AG08396 (cell line): Measurements from ENCODE around the gene PEX12.
"Not testable (repeated sequence)": the region's sequence is repeated elsewhere in the genome, so short reads cannot be mapped to it uniquely, and the experiment has no call there.

Source experiments
- DNase-seq: peaks from one replicate; pipeline ENCODE4 v3.0.0; 2012; ENCODE audit warnings: low spot score, mixed read lengths

The PEX12 gene

DNA sequence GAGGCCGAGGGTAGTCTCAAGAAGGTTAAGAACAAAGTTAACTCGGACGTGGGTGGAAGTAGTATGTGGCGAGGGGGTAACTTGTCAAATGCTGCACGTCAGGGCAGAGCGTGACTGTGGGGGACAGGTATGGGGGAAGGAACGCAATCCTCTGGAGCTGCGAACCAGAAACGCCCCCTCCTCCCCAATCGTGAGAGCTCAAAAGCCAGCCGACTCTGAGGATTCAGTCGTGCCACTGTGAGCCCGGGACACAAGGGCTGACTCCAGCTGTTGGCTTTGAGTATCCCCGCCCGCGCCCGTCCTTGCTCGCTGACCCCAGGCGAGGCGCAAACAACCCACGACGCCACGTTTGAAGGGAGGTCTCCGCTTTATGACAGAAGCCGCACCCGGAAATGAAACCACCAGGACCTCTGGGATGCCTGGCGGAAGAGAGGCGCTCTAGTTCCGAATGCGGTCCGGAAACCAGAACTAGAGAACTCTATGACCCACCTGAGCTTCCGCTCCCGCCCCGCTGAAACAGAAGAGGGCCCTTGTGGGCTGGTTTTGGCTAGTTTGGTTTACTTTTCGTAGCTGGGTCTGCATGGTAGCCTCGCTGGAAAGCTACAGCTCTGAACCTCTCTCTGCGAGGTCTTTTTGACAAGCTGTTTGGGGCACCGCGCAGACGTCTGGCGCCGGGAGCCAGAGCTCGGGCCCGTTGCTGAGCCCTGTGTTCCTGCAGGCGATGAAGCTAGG, at the start of gene PEX12:
Gene PEX12 (minus strand): TSS at position 375 of the 732 bp plus-strand sequence. CDS start 550 bp downstream, outside the sequence.
- DNase-seq = peak; percentile 75

DNA sequence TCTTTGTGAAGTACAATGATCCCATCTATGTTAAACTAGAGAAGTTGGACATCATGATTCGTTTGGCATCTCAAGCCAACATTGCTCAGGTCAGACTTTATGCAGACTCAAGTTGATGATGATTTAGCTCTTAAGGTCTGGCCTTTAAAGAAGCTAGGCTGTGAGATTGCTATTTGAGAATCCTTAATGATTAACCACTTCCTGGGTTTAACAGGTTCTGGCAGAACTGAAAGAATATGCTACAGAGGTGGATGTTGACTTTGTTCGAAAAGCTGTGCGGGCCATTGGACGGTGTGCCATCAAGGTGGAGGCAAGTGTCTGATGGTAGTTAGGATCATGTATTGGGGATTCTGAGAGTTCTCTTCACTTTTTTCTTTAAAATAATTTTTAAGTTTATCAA, 49.0 kb upstream of the PEX12 start:
- DNase-seq = no peak

DNA sequence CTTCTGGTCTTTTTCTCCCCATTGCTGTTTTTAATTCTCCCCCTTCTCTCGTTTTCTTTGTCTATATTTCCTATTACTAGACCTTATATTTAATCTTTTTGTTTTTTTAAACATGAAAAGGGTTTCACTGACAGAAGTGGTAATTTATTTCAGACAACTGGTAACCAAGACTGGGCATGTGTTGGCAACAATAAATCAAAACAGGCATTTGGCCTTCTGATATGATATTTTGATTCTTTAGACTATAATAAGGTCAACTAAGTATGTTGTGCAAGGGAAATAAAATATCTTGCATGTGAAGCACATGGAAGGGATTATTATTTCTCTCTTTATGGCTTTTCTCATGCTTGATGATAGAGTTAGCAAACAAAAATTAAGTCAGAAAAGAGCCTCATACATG, 43.4 kb upstream of the PEX12 start:
- DNase-seq = no peak

DNA sequence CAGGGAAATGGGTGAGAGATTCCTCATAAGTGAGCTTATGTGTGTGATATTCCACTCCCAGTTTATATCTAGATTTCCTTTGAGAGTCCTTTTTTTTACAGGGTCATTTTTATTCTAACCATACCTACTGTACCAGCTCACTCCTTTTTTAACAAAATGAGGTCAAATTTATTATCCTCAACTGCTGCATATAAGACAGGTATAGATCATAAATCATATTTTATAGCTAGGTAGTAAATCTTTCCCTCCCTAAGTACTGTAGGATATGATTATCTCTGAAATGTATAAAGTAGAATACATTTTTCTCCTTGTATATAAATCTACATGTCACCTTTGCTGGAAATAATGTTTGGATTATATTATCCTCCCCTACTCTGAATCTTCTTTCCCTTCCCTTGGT, 40.3 kb upstream of the PEX12 start:
- DNase-seq = no peak

DNA sequence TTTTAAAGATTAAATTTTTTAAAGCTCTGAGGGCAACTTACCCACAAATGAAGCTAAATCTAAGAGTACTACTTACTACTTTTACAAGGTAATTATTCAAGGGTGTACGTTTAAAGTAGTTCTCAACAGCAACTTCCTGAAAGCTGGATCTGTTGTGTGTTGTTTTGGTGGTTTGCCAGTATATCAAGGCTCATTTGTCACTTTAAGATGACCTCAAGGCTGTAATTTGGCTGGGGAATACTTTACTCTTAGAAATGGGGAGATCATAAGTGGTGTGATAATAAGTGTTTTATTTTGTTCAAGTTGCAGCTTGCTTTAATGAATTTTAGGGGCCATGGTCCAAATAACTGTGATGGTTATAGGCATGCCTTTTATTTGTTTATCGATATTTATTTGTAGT, 39.1 kb upstream of the PEX12 start:
- no peak for DNase-seq

DNA sequence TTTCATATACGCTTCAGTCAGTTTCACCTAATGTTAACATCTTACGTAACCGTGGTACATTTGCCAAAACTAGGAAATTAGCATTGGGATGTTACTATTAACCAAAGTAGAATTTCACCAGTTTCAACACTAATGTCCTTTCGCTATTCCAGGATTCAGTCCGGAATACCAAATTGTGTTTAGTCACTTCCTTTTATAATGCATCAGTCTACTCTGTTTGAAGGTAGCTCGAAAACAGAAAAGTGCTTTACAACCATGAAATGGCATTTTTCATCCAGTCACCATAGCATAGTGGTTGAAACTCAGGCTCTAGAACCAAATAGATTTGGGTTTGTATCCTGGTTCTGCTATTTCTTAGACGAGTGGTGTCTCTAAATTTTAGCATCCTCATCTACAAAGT, 38.2 kb upstream of the PEX12 start:
- no peak for DNase-seq

DNA sequence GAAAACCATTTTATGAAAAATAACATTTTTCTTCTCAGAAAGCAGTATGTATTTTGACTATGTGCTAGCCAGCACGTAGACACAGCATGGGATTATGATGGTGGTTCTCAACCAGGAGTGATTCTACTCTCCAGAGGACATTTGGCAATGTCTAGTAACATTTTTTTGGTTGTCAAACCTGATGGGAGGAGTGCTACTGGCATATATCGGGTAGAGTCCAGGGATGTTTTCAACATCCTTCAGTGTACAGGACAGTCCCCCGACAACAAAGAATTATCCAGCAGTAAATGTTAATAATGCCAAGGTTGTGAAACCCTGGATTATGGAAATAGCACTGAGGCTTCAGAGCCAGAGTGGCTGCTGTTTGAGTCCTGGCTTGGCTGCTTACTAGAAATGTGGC, 36.4 kb upstream of the PEX12 start:
- no peak for DNase-seq

DNA sequence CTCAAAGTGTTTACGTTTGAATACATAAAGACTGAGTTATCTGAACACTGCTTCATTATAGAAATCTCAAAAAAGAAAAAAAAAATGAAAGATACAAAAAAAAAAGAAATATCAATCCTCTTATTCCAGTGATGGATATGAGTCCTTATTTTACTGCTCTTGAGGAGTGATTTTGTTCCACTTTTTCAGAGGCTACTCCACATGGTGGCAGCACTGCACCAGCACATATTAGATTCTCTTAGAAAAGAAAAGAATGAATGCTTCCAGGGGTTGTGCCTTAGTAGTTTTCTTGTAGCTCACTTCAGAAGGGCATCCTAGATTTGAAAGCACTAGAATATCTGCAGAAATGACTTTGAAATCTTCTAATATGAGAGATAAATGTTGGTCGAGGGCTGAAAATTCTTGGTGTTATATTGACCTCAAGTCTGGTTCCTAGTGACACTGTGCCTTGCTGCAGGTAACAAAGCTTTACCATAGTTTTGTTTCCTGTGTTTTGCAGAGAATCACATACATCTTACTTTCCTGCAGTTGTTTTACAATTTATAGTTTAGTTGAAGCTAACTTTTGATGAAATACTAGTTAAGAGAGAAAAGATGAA, 34.7 kb upstream of the PEX12 start:
- DNase-seq = no peak

DNA sequence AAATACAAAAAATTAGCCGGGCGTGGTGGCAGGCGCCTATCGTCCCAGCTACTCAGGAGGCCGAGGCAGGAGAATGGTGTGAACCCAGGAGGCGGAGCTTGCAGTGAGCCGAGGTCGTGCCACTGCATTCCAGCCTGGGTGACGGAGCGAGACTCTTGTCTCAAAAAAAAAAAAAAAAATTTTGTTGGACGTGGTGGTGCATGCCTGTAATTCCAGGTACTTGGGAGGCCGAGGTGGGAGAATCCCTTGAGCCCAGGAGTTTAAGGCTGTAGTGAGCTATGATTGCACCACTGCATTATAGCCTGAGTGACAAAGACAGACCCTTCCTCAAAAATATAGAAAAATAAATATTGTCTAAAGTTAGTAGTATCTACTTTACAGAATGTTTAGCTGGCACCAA, 32.4 kb upstream of the PEX12 start:
- not testable (repeated sequence) for DNase-seq

DNA sequence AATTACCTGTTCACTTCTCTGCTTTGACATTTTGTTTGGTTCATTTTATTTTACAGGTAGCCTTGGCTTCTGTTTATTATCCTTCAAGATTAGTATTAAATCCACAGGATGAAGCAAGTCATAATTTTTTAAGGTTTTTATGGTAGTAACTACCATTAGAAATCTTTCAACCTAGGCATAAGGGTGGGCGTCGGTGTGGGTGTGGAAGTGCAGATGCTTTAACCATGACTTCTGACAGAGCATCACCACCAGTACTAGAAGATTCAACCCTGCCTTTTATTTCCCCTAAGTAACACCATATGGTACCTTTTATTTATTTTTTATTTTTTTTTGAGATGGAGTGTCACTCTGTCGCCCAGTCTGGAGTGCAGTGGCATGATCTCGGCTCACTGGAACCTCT, 31.5 kb upstream of the PEX12 start:
- DNase-seq = no peak

DNA sequence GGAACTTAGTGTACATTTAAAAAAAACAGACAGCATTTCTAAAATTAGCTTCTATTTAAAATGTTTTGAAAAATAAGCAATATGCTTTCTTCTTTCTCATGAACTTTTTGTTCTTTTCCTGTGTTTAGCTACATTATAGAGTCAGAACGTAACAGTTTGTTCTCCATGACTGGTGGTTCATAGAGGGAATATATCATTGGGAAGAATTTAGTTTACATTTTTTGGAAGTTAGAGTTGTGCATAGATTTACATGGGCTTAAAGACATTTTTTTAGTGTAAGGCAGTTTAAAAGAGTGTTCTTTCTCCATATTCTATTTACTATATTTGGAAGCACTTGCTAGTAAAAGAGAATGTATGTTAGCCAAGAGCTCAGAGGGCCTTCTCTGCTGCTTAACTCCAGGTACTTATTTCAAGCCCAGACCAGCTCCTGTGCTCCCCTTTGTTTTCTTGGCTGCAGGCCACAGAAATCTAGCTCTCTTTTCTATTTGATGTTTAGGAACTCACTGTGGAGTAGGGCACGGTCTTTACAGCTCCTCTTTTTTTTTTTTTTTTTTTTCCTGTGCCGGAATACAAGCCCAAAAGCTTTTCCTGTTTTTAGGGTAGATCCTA, 29.0 kb upstream of the PEX12 start:
- no peak for DNase-seq

DNA sequence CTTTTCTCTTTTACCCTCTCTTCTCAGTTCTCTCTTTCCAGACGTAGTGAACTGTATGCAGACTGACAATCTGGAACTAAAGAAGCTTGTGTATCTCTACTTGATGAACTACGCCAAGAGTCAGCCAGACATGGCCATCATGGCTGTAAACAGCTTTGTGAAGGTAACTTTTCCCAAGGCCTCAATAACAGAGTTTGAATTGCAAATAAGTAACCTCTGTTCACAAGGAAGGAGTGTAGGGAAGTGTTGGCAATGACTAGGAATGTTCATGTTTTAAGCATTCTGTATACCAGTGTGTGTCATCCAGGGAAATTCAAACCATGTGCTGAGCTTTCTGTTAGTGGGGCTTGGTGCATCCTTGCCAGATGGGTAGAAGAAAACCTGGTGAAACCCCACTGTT, 27.3 kb upstream of the PEX12 start:
- DNase-seq = peak; percentile 76

DNA sequence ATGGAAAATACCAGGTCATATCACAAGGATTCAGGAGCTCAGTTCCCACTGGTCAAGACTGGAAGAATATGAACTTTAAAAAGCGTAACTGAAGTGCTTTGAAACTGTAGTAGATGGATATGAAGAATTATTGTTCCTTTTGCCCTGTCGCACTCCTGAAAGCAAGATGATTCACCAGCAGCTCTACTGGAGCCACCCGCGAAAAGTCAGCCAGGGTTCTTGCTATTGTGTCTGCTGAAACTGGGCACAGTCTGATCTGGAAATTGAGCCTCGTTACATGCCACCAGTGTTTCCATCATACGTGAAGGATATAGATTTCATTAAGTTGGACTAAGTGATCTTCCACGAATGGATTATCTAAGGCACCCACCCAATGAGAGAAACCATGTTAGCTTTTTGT, 25.3 kb upstream of the PEX12 start:
- DNase-seq = no peak

DNA sequence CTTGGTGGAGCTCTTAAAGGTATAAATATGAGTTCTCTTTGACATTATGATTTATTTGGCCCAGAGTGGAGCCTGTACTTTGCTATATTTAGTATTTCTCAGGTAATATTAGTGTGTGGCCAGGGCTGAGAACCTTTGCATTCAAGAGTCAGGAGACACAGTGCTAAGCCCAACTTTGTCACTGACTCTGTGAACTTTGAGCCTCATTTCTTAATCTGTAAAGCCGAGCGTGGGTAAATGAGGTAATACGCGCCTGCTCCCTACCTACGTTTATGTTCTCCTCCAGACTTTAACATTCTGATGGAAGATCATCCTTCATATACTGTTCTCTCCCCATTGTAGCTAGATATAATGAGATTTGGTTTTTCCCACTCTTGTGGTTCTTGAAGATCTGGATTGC, 19.2 kb upstream of the PEX12 start:
- DNase-seq = no peak

DNA sequence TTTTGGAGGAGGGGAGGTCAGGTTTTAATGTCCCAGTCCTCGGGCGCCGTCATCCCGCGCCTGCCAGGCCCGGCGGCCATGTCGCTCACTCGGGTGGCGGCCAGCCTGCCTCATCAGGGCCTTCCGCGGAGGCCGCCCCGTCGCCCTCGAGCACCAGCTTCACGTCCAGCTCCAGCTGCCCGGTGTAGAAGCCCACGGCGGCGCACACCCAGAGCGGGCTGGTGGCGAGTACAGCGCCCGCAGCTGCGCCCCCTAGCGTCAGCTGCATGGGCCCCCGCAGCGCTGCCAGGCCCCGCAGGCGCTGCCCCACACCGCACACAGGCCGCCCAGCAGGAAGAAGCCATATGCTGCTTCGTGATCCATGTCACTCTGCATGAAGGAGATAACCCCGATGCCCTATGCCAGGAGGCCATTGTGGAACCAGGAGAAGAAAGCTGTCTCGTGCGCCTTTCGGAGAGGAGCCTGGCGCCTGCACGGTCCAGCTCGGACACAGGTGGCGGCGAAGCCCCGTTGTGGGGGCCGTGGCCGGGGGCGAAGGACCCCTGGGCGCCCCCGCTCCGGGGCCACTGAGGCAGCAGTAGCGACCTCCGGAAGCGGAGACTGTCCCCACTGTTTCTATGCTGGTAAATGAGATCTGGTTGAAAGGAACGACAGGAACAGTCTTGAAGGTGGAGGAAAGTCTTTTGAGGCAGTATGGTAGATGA, 18.3 kb upstream of the PEX12 start:
- no peak for DNase-seq

DNA sequence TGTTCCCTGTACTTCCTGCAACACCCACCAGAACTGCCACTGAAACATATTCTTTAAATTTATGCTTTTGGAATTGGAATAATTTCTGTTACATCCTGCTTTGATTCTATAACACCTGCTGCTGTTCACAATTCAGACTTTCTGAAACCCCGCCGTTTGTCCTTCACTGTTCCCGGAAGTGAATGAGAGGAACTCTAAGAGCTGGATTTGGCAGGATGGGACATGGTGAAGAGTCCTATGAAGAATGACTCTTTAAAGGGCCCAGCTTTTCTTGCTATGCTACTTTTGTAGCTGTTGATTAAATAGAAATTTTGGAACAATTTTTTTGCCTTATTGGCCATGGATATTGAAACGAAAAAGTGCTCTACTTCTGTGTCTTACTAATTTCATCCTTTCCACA, 17.7 kb upstream of the PEX12 start:
- DNase-seq = no peak

DNA sequence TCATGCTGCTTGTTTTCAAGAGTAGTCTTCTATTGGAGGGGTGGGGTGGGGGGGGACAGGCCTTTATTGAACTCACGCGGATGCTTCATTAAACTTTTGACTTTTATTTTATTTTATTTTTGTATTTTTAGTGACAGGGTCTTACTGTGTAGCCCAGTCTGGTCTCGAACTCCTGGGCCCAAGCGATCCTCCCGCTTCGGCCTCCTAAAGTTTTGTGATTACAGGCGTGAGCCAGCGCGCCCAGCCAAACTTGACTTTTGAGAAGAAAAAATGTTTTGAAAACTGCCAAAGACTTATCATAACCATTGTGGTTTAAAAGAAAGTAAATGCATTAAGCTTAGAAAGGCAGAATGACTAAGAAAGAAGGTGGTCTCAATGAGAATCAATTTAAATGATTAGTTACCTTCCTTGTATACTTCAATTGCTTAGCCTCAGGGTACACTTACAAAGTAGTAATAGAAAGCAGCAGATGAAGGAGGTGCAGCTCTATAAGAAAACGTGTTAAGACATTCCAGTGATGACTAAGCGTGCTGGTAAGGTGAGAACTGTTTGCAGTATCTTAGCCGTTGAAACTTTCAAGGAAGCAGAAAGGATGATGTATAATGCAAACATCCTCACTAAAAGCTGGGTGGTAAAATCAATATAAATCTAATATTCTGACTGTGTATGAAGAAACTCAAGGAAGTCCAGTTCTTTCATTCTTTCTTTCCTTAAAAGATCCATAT, 10.0 kb upstream of the PEX12 start:
- DNase-seq = peak; percentile 30

DNA sequence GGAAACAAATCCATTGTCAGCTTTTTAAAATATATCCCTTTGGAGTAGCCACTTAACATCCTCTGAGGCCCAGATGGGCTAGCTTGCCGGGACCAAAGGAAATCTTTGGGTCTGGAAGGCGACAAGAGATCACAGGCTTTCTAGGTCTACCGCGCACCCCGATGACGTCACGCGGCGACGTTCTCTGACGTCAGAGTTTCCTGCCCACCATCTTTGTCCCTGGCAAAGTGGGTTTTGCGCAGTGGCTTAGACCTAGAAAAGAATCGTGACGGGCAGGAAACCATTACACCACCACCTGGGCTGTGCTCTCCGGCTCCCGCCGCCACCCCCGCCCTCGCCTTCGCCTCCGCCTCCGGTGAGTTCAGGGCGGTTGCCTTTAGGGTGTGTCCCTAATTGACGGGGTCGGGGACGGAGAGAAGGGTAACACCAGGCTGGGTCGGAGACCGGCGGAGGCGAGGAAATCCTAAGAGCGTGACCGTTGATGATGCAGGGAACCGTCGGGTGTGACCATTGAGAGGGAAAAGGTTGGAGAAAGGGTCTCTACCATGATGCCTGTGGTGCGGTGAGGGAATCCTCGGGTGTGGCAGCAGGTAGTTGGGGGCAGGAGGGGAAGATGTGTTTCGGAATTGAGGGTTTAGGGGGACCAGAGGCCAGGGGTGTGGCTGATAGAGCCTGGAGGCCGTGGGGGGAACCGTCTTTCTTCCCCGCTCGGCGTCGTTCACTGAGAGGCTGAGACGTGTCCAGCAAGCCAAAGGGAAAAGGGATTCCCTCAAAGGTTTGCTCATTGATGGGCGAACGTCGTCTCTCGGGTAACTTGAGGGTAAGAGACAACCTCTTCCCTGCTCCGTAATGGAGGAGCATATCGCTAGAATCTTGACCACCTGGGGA, 8.9 kb upstream of the PEX12 start, which contains the start of gene AP2B1:
Gene AP2B1 (plus strand): TSS at position 249 of the 888 bp plus-strand sequence. CDS start 6,709 bp downstream, outside the sequence.
- DNase-seq = peak; percentile 91

DNA sequence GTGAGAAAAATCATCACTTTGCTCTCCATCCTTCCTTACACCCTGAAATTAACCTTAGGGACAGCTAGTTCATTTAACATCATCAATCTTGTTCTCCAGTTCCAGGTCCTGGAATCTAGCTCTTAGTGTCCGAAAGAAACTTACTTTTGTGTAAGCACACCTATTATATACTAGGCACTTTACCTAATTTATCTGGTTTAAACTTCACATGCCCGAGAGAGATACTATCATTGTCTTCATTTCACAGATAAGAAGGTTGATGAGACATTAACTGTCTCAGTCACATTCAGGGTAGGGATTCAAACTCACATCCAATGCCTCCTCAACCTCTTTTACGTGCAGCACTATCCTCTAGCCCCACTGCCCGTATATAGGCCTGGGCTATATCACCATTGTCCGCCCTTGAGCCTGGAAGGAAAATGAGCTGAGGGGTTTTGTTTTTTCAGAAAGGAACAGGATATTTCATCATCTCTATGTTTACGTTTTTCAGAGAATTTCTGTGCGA, 8.2 kb upstream of the PEX12 start:
- no peak for DNase-seq

DNA sequence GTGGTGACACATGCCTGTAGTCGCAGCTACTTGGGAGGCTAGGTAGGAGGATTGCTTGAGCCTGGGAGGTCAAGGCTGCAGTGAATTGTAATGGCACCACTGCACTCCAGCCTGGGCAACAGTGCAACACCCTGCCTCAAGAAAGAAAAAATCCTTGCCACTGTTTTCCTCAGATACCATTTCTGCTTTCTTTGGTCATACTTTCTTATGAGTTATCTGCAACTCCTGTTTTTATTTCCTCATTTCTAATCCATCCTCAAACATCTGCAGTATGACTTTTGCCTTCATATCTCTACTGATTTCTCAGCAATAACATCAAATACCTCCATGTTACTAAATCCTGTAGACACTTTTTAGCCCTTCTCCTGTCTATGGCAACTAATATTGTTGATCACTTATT, 5.7 kb upstream of the PEX12 start:
- no peak for DNase-seq

DNA sequence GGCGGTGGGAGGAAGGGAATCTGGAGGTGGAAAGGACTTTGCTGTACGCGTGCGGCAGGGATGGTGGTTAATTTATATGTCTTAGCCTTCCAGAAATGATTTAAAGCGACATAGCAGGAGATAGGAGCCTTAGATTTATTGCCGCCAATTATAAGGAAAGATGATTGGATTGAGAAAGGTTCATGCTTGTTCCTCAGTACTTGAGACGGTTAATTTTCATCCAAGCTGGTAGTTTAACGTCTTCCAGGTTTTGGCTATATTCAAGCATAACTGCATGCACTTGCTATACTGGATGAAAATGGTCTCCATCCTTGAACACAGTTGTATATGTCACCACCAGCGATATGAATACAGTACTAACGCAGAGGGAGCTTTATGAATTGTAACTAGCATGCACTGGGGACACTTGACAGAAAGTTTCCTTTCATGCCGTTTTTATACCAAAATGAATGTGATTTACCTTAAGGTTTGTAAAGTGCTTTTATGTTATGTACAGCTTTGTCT, 610 bp upstream of the PEX12 start:
- no peak for DNase-seq
